Muscle layer of colon (tissue), 2 donors: Measurements from ENCODE around the gene CARS1.
A peak's percentile ranks its signal among the peaks of the same experiment; 100 is the strongest.
"Not testable (repeated sequence)": the region's sequence is repeated elsewhere in the genome, so short reads cannot be mapped to it uniquely, and the experiment has no call there.

Source experiments
- H3K27ac ChIP-seq: one replicate; pipeline ENCODE4 v1.7.0; 2013; ENCODE audit warnings: low read depth, mild to moderate bottlenecking, low read length, moderate library complexity
- H3K27me3 ChIP-seq, 2 donors: one replicate each; pipeline ENCODE4 v1.7.0; 2013; ENCODE audit warnings: low read length in 2 of 2, mild to moderate bottlenecking in 2 of 2; ENCODE audit not compliant: insufficient read depth in 2 of 2, control insufficient read depth in 1 of 2
- H3K36me3 ChIP-seq: one replicate; pipeline ENCODE4 v1.7.0; 2013; ENCODE audit warnings: mild to moderate bottlenecking, low read length; ENCODE audit not compliant: insufficient read depth
- H3K4me1 ChIP-seq: one replicate; pipeline ENCODE4 v1.7.0; 2013; ENCODE audit warnings: mild to moderate bottlenecking, low read length; ENCODE audit not compliant: insufficient read depth
- H3K4me3 ChIP-seq, 2 donors: one replicate each; pipeline ENCODE4 v1.7.0; 2013; ENCODE audit warnings: low read length in 2 of 2, low read depth in 1 of 2, mild to moderate bottlenecking in 1 of 2, moderate library complexity in 1 of 2
- H3K9ac ChIP-seq: one replicate; pipeline ENCODE4 v1.7.0; 2013; ENCODE audit warnings: low read length
- H3K9me3 ChIP-seq: one replicate; pipeline ENCODE4 v1.7.0; 2013; ENCODE audit warnings: mild to moderate bottlenecking, low read length
- donor health status: abdominal sarcoma.
- donor health status: Adenocarcinoma of cecum.

CARS1 gene

DNA sequence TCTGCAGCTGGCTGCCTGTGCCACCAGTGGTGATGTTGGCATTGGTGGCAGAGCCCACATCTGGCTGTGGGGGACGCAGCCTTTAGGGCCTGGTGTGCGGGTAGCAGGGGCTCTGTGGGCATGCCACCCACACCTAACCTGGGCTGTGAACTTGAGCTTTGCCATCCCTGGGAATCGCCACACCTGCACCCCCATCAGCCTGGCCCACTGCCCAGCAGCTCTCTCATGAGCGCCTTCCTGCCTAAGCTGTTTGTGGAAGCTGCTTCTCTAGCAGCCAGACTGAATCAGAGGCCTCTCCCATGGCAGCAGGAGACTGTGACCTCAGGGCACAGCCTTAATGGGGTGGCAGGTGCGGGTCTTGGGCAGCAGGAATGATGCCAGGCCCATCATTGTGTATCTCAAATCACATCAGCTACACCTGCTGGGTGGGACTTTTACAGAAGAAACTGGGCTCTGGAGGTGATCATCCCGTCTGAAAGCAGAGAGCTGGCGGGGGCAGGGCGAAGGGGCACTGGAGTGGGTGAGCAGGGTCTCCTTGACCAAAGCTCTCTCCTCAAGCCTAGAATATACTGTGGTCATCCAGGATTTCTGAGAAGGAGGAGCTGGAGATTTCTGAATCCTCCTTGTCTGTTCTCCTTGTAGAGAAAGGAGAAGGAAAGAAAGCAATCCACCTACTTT lies 17.8 kb upstream of the CARS1 start:
- Histone ChIP-seq H3K4me3 (no peak overlapping the region), H3K27ac (no peak overlapping the region), H3K9ac (no peak overlapping the region), H3K4me1 (no peaks in the 10 kb centered on the region), H3K36me3 (no peaks in the 10 kb centered on the region), H3K27me3 (no peaks in the 10 kb centered on the region), H3K9me3 (no peaks in the 10 kb centered on the region)

DNA sequence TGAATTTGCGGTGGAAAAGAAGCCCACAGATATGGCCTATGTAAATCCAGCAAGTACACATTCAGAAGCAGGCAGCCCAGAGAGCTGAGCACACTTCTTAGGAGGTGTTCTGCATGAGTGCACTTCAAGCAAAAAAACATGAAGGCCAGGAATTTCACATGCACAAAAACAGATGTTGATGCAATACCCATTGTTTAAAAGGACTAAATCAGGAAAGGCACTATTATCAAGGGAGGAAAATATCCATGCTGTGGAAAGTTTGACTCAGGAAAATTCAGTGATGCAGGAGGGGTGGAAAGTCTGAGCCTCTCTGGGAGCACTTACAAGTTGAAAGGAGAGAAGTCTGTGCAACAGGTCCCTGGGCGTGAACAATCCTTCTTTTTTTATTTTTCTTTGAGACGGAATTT lies 15.8 kb upstream of the CARS1 start:
- H3K9ac ChIP-seq: no peak overlapping the region
- no peaks in the 10 kb centered on the region for H3K36me3 ChIP-seq
- H3K27me3 ChIP-seq: no peaks in the 10 kb centered on the region
- H3K9me3 ChIP-seq: no peaks in the 10 kb centered on the region
- no peaks in the 10 kb centered on the region for H3K4me1 ChIP-seq
- no peak overlapping the region for H3K4me3 ChIP-seq
- H3K27ac ChIP-seq: no peak overlapping the region

DNA sequence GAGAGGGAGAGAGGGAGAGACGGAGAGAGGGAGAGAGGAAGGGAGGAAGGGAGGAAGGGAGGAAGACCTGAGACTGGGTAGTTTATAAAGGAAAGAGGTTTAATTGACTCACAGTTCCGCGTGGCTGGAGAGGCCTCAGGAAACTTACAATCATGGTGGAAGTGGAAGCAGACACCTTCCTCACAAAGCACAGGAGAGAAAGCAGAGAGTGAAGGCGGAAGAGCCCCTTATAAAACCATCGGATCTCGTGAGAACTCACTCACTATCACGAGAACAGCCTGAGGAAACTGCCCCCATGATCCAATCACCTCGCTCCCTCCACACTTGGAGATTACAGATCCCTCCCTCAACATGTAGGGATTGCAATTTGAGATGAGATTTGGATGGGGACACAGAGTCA lies 12.2 kb upstream of the CARS1 start:
- Histone ChIP-seq H3K4me1 (no peaks in the 10 kb centered on the region), H3K27ac (no peak overlapping the region), H3K4me3 (no peak overlapping the region), H3K27me3 (no peaks in the 10 kb centered on the region), H3K9me3 (no peaks in the 10 kb centered on the region), H3K36me3 (no peaks in the 10 kb centered on the region), H3K9ac (no peak overlapping the region)

DNA sequence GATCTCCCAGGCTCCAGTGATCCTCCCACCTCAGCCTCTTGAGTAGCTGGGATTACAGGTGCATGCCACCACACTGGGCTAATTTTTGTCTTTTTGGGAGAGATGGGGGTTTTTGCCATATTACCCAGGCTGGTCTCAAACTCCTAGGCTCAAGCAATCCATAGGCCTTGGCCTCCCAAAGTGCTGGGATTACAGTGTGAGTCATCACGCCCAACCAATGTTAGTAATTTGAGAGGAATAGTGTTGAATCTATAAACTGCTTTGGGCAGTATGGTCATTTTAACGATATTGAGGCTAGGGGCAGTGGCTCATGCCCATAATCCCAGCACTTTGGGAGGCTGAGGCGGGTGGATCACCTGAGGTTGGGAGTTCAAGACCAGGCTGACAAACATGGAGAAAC lies 9.1 kb upstream of the CARS1 start:
- not testable (repeated sequence) for H3K4me1 ChIP-seq, H3K36me3 ChIP-seq, H3K9ac ChIP-seq, H3K27ac ChIP-seq, H3K4me3 ChIP-seq, H3K27me3 ChIP-seq, H3K9me3 ChIP-seq

DNA sequence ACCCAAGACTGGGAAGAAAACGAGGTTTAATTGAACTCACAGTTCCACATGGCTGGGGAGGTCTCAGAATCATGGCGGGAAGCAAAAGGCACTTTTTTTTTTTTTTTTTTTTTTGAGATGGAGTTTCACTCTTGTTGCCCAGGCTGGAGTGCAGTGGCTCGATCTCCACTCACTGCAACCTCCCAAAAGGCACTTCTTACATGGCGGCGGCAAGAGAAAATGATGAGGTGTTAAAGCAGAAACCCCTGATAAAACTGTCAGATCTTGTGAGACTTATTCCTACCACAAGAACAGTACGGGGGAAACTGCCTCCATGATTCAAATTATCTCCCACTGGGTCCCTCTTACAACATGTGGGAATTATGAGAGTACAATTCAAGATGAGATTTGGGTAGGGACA lies 7.5 kb upstream of the CARS1 start:
- not testable (repeated sequence) for H3K36me3 ChIP-seq, H3K27ac ChIP-seq, H3K9me3 ChIP-seq, H3K9ac ChIP-seq, H3K4me1 ChIP-seq, H3K4me3 ChIP-seq, H3K27me3 ChIP-seq

DNA sequence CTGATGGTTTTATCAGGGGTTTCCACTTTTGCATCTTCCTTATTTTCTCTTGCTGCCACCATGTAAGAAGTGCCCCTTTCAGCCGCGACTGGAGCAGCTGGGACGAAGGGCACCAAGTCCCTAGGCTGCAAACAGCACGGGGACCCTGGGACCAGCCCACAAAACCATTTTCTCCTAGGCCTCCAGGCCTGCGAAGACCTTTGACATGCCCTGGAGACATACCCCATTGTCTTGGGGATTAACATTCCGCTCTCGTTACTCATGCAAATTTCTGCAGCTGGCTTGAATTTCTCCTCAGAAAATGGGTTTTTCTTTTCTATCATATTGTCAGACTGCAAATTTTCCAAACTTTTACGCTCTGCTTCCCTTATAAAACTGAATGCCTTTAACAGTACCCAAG lies 6.7 kb upstream of the CARS1 start:
- not testable (repeated sequence) for H3K9me3 ChIP-seq, H3K9ac ChIP-seq, H3K4me3 ChIP-seq, H3K27ac ChIP-seq, H3K36me3 ChIP-seq, H3K27me3 ChIP-seq, H3K4me1 ChIP-seq

DNA sequence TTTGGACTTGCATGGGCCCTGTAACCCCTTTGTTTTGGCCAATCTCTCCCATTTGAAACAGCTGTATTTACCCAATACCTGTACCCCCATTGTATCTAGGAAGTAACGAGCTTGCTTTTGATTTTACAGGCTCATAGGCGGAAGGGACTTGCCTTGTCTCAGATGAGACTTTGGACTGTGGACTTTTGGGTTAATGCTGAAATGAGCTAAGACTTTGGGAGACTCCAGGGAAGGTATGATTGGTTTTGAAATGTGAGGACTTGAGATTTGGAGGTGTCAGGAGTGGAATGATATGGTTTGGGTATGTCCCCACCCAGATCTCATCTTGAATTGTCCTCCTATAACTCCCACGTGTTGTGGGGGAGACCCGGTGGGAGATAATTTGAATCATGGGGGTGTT lies 6.2 kb upstream of the CARS1 start:
- H3K9me3 ChIP-seq, H3K4me1 ChIP-seq, H3K27me3 ChIP-seq, H3K36me3 ChIP-seq, H3K4me3 ChIP-seq, H3K9ac ChIP-seq, H3K27ac ChIP-seq: not testable (repeated sequence)

DNA sequence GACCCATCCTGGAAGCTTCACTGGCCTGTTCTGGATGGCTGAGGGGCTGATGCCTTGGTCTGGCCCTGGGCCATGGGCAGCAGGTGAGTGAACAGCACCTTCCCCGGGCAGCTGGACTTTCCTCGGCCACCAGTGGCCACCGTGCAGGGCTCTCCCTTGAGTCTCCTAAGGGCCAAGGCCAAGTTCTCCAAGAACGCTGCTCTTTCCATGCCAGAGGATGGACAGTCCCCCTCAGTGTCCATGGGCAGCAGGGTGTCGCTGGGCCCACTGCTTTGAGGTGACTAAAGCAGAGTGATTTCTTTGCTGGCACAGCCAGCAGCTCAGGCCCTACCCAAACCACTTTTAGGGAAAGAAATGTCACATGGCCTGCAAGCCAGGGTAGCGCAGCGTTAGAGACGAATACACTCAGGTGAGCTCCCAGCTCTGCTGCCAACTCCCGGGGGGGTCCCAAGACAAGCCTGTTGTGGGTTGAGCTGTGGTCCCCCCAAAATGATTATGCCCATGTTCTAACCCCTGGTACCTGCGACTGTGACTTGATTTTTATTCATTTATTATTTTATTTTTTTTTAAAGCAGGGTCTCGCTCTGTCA lies 3.3 kb upstream of the CARS1 start:
- Histone ChIP-seq H3K9me3 (no peaks in the 10 kb centered on the region), H3K36me3 (no peaks in the 10 kb centered on the region), H3K27ac (no peak overlapping the region), H3K9ac (no peak overlapping the region), H3K27me3 (no peaks in the 10 kb centered on the region), H3K4me1 (peaks cover 12% of the 10 kb centered on the region), H3K4me3 (no peak overlapping the region)

DNA sequence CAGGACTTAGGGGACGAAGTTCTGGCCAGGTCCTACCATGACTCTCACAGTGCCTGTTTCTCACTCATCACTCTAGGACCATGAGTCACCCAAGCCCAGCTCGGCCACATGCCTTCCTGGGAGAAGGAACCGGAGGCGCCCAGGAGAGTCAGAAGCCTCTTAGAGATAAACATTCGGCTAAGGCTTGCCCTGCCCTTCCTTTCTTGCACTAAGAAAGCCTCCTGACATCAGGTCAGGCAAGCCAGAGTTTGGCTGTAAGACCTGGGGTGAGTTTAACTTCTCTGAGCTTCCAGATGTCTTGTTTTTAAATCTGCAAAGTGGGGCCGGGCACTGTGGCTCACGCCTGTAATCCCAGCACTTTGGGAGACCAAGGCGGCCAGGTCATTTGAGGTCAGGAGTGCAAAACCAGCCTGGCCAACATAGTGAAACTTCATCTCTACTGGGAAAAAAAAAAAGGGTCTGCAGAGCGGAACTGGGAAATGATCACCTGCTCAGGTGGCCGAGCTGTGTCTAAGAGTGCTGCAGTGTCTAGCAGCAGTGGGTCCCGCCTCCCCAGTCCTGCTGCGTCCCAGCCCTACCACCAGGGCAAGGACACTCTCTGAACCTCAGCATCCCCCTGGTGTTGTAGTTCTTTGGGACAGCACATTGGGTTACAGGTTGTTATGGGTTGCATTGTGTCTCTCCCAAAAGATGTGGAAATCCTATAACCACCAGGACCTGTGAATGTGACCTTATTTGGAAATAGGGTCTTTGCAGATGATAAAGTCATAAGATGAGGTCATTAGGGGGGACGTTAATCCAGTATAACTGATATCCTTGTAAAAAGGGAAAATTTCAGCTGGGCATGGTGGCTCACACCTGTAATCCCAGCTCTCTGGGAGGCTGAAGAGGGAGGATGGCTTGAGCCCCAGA lies 1.8 kb upstream of the CARS1 start:
- Histone ChIP-seq H3K27ac (no peak overlapping the region), H3K9ac (no peak overlapping the region), H3K27me3 (no peaks in the 10 kb centered on the region)

DNA sequence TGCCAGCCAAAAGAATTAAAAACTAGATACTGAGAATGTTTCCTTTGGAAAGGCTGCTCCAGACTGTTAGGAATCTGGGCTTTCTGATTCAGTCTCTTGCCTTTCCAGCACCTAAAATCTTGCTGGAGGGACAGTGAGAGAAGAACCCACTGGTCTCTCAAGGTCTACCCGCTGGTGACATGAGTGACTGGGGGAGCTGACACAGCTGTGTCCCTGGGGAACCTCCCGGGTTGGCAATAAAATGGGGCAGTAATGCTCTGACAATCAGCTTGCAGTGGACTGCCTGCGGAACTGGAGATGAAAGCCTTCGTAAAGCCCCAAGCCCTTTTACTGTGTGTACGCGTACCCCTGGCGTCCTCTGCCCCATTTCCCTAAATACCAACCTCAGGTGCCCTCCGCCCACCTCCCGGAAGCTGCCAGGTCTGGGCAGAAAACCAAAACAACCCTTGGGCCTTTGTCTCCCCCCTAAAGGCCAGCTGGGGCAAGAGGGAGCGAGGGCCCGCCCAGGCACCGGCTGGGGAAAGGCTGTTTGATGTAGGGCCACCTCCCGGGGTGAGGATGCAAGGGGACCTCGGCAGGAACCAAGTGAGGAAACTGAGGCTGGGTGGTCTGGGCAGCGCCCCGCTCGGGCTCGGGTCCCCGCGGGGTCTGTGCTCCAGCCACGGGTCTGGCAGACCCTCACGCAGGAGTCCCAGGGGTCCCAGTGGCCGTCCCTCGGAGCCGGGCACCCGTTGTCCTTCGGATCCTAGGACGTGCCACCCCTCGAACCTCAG lies 741 bp downstream of the CARS1 start:
- peak overlapping the region; percentile 82 for H3K9ac ChIP-seq
- H3K4me3 ChIP-seq: peak overlapping the region; percentile 69 to 80
- peak overlapping the region; percentile 87 for H3K27ac ChIP-seq
- peaks cover 4% of the 10 kb centered on the region for H3K36me3 ChIP-seq
- H3K4me1 ChIP-seq: peaks cover 19% of the 10 kb centered on the region
- no peaks in the 10 kb centered on the region for H3K9me3 ChIP-seq
- no peaks in the 10 kb centered on the region for H3K27me3 ChIP-seq

More for the DNA sequence above, 1.8 kb upstream of the CARS1 start:
- H3K36me3 ChIP-seq: no peaks in the 10 kb centered on the region
- no peaks in the 10 kb centered on the region for H3K9me3 ChIP-seq
- H3K4me1 ChIP-seq: peaks cover 14% of the 10 kb centered on the region
- H3K4me3 ChIP-seq: no peak overlapping the region

DNA sequence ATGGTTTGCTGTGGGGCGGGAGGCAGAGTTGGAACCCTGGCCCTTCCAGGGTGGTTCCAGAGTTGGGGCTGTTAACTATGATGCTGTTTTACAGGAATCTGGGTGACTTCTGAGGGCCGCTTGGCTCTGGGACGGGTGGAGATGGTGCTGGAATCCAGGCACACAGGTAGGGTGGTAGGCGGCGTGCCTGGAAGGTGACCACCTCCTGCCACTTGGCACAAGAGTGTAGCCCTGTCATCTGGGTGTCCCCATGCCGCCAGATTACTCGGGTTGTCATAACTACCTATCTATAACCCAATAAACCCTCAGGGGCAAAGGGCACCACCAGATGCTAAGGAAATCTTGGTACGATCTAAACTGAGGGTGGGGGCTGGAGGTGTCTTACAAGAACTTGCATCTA lies 1.3 kb downstream of the CARS1 start:
- H3K4me3 ChIP-seq: peak overlapping the region in 1 of 2 donors; percentile 80
- peaks cover 20% of the 10 kb centered on the region for H3K4me1 ChIP-seq
- peak overlapping the region; percentile 15 for H3K27ac ChIP-seq
- peaks cover 6% of the 10 kb centered on the region for H3K36me3 ChIP-seq
- peak overlapping the region; percentile 82 for H3K9ac ChIP-seq
- no peaks in the 10 kb centered on the region for H3K9me3 ChIP-seq
- H3K27me3 ChIP-seq: no peaks in the 10 kb centered on the region
